Panc1 (cell line): ENCODE measurements around the gene MIPEP. TPM values are rescaled to one million over a fixed set of nuclear protein-coding genes. Genes with fewer than 3 reads are reported as not detected.

Source experiments
- ATAC-seq: fragments of 200-7000 bp; cut with Tn5 transposase; 2 replicates; pipeline ENCODE4 v1.9.1; 2020; ENCODE audit warnings: mild to moderate bottlenecking, moderate library complexity
- BruUV-seq: library from RNA; stranded (reverse); fragments of 400-500 nt; replicated peaks from 2 replicates; lab custom pipeline; 2021; lab: Mats Ljungman, UMichigan
- CTCF ChIA-PET: fragments of 300-600 bp; sonication (Branson Sonifier 250); formaldehyde crosslinking; loops from one replicate; lab custom pipeline; 2022; ENCODE audit warnings: antibody characterized with exemption; lab: Charles Lee
- POLR2A ChIA-PET: fragments of 300-600 bp; sonication (Branson Sonifier 250); formaldehyde crosslinking; loops from one replicate; lab custom pipeline; 2022; ENCODE audit warnings: antibody characterized with exemption; lab: Charles Lee
- DNase-seq: peaks from one replicate; pipeline ENCODE4 v3.0.0-alpha.2; 2010; ENCODE audit warnings: low read depth, low spot score
- H3K27ac ChIP-seq: 2 replicates; pipeline ENCODE4 v1.5.1; 2011; ENCODE audit warnings: mild to moderate bottlenecking, low read length, inconsistent platforms
- H3K27me3 ChIP-seq: fragments of 200-500 bp; sonication (Bioruptor generic); 2 replicates; pipeline ENCODE4 v1.6.0; 2014; ENCODE audit warnings: low read length, inconsistent platforms; ENCODE audit not compliant: control insufficient read depth, insufficient read depth
- H3K36me3 ChIP-seq: fragments of 200-500 bp; sonication (Bioruptor generic); 2 replicates; pipeline ENCODE4 v1.5.1; 2014; ENCODE audit warnings: inconsistent platforms, mild to moderate bottlenecking, low read length, moderate library complexity; ENCODE audit not compliant: control insufficient read depth, insufficient read depth
- H3K4me1 ChIP-seq: 2 replicates; pipeline ENCODE4 v1.5.1; 2011; ENCODE audit warnings: inconsistent platforms, mild to moderate bottlenecking, low read length, moderate library complexity; ENCODE audit not compliant: control insufficient read depth, insufficient read depth
- H3K4me3 ChIP-seq, 2 experiments: 2 replicates each; pipeline ENCODE4 v1.5.1; 2011 to 2012; ENCODE audit warnings: low read depth in 2 of 2, low read length in 2 of 2, mild to moderate bottlenecking in 2 of 2, inconsistent platforms in 1 of 2, moderate library complexity in 1 of 2
- H3K9me3 ChIP-seq: fragments of 200-500 bp; sonication (Bioruptor generic); 2 replicates; pipeline ENCODE4 v1.5.1; 2014; ENCODE audit warnings: low read depth, mild to moderate bottlenecking, inconsistent platforms, low read length, moderate library complexity; ENCODE audit not compliant: control insufficient read depth, insufficient read depth
- POLR2AphosphoS5 ChIP-seq: IDR thresholded peaks from 2 replicates; pipeline ENCODE4 v1.6.1; 2012; ENCODE audit warnings: mild to moderate bottlenecking, low read depth, low read length, moderate library complexity
- SIN3A ChIP-seq: IDR thresholded peaks from 2 replicates; pipeline ENCODE4 v1.6.1; 2012; ENCODE audit warnings: low read depth, mild to moderate bottlenecking, low read length, moderate library complexity, borderline replicate concordance; ENCODE audit not compliant: insufficient read depth
- TCF7L2 ChIP-seq: IDR thresholded peaks from 2 replicates; pipeline ENCODE4 v1.6.1; 2011; ENCODE audit warnings: mild to moderate bottlenecking, low read depth, low read length, inconsistent platforms
- in situ Hi-C: cut with HindIII; loops from 2 replicates; pipeline ENCODE4 v1.10.0; 2016; ENCODE audit warnings: low sequenced_read_pairs, low pct_unique_long_range_greater_than_20kb
- intact Hi-C: fragments of 100-400 bp; cut with micrococcal nuclease; formaldehyde crosslinking; loops from one replicate; pipeline ENCODE4 v1.10.0; 2022; ENCODE audit not compliant: unreplicated experiment
- total RNA-seq: library from RNA; stranded (reverse); gene quantifications from one replicate; pipeline ENCODE4 v1.2.1, GENCODE V29; 2021; ENCODE audit not compliant: unreplicated experiment
- TF ChIP-seq, protein P1 (sequence below), 2 experiments: IDR thresholded peaks; 2 replicates each; pipeline ENCODE4 v1.6.1; 2011 to 2012; ENCODE audit warnings: low read depth in 2 of 2, control low read depth in 1 of 2, low read length in 1 of 2, mild to moderate bottlenecking in 1 of 2, moderate library complexity in 1 of 2; ENCODE audit not compliant: insufficient read depth in 1 of 2
- TF ChIP-seq, protein P2 (sequence below): fragments of 450-650 bp; IDR thresholded peaks from 2 replicates; pipeline ENCODE4 v1.5.1; 2017; ENCODE audit warnings: mild to moderate bottlenecking

MIPEP gene
- total RNA-seq, 1 experiment from 2014 or later: 13.8 TPM

DNA sequence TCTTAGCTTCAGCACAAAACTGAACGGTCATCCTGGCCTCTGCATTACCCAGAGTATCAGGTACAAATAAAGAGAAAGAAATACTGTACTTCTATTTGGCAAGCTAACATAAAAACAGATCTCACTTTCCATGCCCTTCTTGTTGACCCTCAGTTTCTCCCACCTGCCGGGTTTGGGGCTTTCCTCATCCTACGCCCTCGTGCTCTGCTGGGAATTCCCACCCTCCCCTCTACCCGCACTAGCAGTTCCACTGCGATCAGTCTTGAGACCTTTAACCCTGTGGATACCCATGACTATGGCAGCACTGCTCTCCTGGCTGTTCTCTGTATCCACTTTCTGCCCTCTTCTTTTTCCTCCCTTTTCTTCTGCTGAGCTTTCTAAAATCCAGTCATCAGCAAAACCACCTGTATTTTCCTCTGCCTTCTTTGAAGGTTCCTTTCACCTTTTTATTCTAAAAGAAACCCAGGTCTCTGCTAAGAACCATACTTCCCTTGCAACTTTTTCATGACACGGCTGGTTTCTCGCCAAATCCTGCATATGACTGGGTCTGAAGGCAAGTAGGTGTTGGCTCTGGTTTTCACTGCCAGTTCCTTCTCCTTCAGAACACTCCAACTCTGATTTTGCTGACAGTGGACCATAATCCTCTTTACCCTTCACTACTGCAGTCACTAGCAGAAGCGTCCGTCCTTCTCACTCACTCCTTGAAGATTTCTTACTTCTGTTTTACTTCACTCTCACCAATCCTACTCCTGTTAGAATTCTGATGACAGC is 99.4 kb downstream of the MIPEP start:
- Histone ChIP-seq H3K9me3 (no peaks in the 10 kb centered on the region), H3K4me3 (no peak overlapping the region), H3K36me3 (no peaks in the 10 kb centered on the region), H3K27ac (no peak overlapping the region), H3K27me3 (no peaks in the 10 kb centered on the region), H3K4me1 (no peaks in the 10 kb centered on the region)
- TF ChIP-seq TCF7L2 (no peak), POLR2AphosphoS5 (no peak), SIN3A (no peak)
- TF ChIP-seq, protein P1, sequence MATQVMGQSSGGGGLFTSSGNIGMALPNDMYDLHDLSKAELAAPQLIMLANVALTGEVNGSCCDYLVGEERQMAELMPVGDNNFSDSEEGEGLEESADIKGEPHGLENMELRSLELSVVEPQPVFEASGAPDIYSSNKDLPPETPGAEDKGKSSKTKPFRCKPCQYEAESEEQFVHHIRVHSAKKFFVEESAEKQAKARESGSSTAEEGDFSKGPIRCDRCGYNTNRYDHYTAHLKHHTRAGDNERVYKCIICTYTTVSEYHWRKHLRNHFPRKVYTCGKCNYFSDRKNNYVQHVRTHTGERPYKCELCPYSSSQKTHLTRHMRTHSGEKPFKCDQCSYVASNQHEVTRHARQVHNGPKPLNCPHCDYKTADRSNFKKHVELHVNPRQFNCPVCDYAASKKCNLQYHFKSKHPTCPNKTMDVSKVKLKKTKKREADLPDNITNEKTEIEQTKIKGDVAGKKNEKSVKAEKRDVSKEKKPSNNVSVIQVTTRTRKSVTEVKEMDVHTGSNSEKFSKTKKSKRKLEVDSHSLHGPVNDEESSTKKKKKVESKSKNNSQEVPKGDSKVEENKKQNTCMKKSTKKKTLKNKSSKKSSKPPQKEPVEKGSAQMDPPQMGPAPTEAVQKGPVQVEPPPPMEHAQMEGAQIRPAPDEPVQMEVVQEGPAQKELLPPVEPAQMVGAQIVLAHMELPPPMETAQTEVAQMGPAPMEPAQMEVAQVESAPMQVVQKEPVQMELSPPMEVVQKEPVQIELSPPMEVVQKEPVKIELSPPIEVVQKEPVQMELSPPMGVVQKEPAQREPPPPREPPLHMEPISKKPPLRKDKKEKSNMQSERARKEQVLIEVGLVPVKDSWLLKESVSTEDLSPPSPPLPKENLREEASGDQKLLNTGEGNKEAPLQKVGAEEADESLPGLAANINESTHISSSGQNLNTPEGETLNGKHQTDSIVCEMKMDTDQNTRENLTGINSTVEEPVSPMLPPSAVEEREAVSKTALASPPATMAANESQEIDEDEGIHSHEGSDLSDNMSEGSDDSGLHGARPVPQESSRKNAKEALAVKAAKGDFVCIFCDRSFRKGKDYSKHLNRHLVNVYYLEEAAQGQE (IDR thresholded peaks at IDR 0.05; ENCODE audit: insufficient read depth in 1 of 2, low read depth in 2 of 2, low read length in 1 of 2): no peak
- TF ChIP-seq, protein P2, sequence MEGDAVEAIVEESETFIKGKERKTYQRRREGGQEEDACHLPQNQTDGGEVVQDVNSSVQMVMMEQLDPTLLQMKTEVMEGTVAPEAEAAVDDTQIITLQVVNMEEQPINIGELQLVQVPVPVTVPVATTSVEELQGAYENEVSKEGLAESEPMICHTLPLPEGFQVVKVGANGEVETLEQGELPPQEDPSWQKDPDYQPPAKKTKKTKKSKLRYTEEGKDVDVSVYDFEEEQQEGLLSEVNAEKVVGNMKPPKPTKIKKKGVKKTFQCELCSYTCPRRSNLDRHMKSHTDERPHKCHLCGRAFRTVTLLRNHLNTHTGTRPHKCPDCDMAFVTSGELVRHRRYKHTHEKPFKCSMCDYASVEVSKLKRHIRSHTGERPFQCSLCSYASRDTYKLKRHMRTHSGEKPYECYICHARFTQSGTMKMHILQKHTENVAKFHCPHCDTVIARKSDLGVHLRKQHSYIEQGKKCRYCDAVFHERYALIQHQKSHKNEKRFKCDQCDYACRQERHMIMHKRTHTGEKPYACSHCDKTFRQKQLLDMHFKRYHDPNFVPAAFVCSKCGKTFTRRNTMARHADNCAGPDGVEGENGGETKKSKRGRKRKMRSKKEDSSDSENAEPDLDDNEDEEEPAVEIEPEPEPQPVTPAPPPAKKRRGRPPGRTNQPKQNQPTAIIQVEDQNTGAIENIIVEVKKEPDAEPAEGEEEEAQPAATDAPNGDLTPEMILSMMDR: no peak
- POLR2A ChIA-PET: no interaction called here
- ATAC-seq (no peak), DNase-seq (no peak)
- CTCF ChIA-PET: no interaction called here
- BruUV-seq: no TSS peak
- intact Hi-C loops: no loop called here
- in situ Hi-C loops: no loop called here

DNA sequence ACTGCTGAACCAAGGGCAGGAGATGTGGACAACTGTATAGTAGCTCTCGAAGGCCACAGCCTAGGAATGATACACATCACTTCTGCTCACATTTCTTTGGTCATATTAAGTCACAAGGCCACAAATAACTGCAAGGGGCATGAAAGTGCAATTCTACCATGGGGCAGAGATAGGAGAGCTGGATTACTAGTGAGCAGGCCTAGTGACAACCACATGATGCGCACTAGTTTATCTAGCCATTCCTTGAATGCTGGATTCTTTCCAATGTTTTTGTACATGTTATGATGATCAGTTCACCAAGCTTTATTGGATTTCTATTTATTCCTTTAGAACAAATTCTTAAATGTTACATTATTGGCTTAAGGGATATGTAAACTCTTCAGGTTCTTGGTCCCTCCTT is 100.7 kb downstream of the MIPEP start:
- H3K9me3 ChIP-seq: no peaks in the 10 kb centered on the region
- TF ChIP-seq SIN3A (no peak), POLR2AphosphoS5 (no peak), TCF7L2 (no peak)
- TF ChIP-seq, protein P1 (IDR thresholded peaks at IDR 0.05; ENCODE audit: insufficient read depth in 1 of 2, low read depth in 2 of 2, low read length in 1 of 2): no peak
- TF ChIP-seq, protein P2: no peak
- CTCF ChIA-PET: no interaction called here
- no peak overlapping the region for H3K27ac ChIP-seq
- no peaks in the 10 kb centered on the region for H3K27me3 ChIP-seq
- ATAC-seq (no peak), DNase-seq (no peak)
- BruUV-seq: no TSS peak
- intact Hi-C loops: no loop called here
- H3K4me3 ChIP-seq: no peak overlapping the region
- in situ Hi-C loops: no loop called here
- H3K36me3 ChIP-seq: no peaks in the 10 kb centered on the region
- POLR2A ChIA-PET: no interaction called here
- no peaks in the 10 kb centered on the region for H3K4me1 ChIP-seq
